NCI-H1436 treated with DMSO at 0.1 percent for 48 hours (cell line): Measurements from ENCODE around the gene TTC32.
A peak's percentile ranks its signal among the peaks of the same experiment; 100 is the strongest.
"Not testable (repeated sequence)": the region's sequence is repeated elsewhere in the genome, so short reads cannot be mapped to it uniquely, and the experiment has no call there.

ENCODE experiments used
- DNase-seq: peaks from one replicate; lab custom pipeline; 2025; lab: John Stamatoyannopoulos, UW

TTC32 gene

DNA sequence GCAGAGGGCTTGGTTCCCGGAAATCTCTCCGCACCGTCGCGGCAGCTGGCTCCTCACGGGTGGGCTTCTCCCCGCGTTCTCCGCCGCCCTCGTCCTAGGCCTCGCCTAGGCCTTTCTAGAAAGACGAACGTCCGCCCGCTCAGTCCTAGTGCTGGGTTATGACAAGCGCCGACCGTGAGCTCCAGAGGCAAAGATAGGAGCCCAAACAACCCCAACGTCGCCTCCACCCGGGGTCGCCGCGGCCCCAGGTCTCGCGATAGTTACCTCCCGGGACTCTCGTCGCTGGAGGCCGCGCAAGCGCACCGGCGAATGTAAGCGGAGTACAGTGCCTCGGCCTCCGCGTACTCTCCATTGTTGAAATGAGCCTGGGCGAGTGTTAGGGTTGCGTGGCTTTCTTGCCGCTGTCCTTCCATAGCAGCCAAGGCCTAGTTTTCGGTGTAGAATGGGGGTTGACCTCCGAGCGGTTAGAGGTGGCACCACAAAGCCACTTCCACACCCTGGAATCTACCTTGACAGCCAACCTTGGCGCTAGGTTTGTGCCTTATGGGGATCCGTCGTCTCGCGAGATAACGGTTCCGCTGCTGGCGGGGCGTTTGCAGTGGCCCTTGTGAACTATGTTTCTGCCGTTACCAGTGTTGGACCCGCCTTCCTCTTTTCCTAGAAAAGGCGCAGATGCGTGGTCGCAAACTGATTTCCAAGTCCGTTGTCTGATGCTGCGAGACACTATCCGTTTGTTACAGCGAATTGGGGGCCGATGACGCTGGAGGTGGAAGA, at the start of gene TTC32:
Gene TTC32, minus strand, starts transcription at position 542 of the 774 bp plus-strand sequence. Its CDS starts 129 bp downstream, at position 413.
- peak; percentile 62 for DNase-seq

DNA sequence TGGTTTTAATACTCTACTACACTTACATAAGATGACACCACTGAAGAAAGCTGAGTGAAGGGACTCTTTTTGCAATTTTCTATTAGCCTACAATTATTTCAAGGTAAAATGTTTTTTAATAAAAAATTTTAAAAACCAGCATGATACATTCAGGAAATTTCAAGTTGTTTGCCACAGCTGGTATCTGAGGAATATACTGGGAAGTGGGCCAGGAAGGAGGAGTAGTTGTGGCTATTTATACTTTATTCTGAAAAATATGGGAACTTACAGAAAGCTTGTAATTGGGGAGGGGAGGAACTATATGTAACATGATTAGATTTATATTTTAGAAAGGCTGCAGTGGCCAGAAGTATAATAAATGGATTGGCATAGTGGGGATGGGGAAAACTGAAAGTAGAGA, 47.3 kb upstream of the TTC32 start:
- no peak for DNase-seq

DNA sequence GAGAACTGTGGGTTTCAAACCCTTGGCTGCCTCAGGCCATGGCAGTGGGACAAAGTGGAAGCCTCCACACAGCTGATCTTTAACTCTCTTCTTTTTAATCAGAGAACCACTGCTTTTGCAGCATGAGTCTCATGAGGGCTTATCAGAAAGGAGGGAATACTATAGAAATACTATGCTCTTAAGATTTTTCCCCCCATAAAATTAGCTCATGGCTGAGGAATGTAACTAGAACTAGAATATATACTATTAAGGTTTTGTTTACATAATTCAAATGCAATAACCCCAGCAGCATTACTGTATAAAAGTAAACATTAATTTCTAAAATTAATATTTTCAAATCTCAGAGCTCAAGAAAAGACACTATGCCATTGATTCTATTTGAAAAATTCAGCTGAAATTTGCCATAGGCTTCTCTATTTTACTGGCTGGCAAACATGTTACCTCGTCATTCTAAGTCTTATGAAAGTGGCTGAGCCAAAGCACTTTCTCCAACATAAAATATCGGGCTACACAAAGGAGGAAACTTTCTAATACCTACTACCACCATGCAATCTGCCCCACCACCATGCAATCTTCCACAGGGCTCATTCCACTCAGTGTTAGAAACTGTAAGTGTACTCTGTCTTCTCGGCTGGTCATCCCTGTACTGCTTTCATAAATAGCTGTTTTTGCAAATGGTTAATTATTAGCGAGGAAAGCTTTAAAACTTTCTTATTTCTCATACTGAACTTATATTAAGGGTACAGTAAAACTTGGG, 45.6 kb upstream of the TTC32 start:
- DNase-seq, result no peak

DNA sequence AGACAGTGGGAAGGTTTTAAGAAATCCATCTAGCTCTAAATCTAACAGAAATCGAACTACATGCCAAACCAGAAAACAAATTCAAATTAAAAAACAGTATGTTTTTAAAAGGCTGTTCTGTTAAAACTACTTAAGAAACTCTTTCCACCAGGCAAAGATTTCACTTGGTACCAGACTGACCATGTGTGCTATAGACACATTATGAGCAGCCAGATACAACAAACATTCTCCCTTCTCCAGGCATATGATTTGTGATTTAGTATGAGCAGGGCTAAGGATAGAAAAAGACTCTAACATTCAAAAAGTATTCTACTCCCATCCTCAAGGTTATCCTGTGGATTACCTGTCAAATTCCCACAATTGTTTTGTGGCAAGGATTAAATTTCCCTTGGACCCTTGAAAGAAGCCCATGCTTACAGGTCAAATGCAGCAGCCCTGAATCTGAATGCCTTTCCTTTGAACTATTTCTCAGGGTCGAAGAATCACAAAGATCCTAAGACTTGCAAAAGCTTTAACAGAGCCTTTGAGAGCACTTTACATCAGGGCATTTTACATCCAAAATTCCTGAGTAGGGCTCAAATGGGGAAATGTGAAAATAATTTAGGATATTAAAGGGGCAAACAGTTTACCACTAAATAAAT, 42.5 kb upstream of the TTC32 start:
- DNase-seq, result no peak

DNA sequence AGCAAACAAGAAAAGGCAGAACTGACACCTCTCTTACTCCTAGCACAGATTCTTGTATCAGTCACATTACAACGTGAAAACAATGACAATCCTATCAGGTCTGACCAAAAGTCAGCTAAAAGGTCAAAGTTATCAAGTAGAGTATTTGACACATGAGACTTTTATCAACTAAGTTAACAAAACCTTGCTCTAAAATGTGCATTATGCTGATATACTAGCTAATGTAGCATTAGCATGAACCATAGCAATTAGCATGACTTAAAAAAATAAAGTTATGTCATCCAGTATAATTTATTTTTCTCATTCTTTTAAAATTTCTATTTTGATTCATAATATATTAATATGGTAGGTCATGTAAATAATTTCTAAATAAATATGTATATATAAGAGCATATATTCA, 41.4 kb upstream of the TTC32 start:
- DNase-seq, result no peak

DNA sequence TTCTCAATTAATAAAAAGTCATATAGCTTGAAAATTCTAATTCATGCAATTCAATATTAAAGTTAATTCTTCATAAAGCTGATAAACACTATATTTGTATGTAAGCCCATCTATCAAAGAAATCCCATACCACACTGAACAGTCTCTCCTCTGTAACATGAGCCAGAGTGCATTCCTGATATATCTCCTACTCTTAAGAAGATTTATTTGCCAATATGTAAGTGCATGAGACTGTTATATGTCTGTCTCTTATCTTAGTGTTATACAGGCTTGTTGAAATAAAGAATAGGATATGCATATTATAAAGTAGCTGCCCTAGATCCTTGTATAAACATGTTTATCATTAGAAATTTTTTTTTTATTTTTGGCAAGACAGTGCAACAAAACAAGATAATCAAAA, 40.4 kb upstream of the TTC32 start:
- no peak for DNase-seq

DNA sequence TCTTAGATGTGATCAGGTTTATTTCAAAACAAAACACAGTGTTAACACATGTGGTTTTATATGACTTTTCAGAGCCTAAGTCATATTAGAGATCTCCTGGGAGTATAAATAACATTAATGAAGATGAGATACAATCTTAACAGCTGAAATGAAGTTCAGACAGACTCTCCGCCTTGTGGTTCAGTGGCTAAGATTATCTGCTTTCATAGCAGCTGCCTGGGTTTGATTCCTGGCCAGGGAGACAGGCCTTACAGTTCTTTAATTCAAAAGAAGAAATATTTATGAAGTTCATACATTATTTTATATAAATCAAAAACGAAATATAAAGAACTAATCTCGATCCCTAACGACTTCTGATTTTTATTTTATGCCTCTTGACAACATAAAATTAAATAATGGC, 35.2 kb upstream of the TTC32 start:
- no peak for DNase-seq

DNA sequence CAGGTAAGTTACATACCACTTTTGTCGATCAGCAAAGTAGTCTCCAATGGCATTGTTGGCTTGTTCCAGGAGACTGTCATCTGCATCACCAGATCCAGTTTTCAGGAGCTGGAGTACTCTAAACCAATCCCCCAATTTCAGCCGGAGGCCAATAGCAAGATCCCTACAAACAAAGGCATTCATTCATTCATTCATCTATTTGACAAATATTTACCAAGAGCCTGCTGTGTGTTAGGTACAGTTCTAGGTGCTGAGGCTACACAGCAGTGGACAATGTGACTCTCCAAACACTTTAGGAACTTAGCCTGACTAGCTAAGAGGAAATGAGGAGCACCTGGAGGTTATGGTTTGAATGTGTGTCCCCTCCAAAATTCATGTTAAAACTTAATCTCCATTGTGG, 34.4 kb upstream of the TTC32 start:
- no peak for DNase-seq

DNA sequence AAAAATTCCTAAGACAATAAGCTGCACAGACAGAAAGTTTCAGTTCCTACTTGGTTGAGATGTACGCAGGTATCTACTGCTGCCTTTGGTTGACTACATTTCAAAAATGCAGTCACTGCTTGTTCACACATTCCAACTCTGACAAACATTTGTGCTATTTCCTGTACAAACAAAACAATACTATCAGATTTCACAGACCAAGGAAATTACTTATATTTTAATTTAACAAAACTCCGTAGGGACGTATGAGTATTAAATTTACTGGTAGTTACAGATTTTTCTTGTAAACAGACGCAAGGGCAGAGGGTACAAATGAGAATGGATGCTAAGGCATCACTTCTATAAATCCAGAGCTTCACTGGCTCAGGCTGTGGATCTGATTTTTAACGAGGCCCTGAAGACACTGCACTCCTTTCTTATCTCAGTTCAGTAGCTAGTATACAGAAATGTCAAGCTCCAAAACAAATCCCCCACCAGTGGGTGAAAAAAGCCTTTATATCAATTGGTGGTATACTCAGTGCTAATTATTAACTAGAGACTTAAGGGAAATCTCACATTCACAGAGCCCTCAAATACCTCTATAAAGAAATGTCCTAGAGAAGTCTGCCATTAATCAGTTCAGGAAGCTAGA, 31.7 kb upstream of the TTC32 start:
- no peak for DNase-seq

DNA sequence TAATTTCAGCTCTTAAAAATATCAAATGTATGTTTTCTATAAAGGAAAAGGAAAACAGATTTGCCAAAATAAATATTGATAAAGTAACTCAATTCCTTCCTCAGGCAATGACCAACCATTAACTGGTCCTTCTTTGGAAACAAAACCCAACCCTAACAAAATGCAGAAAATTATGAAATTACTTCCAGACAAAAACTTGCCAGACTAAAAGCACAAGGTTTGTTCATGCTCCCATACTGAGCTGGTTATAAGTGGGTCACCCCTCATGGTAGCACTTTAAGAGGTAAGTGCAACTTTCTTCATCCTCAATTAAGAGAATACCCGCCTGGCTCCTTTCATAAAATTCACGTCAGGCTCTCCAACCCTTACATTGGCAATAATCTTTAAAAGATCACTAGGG, 31.1 kb upstream of the TTC32 start:
- DNase-seq, result no peak

DNA sequence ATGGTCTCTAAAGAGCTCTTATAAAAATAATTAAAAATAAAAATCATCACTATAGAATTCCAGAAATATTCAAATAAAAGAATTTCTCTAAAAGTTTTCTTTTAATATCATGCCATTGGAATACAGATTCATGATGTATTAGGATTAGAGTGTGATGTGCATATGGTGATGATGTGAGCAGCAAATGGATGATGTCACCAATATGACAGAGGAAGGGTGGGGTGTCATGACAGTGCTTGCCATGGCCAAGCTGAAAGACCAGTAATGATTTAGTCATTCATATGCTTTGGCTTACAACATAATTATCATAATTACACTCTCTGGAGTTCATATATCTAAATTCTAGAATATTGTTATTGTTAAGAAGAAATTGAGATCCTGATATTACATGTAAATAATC, 27.4 kb upstream of the TTC32 start:
- DNase-seq, result no peak

DNA sequence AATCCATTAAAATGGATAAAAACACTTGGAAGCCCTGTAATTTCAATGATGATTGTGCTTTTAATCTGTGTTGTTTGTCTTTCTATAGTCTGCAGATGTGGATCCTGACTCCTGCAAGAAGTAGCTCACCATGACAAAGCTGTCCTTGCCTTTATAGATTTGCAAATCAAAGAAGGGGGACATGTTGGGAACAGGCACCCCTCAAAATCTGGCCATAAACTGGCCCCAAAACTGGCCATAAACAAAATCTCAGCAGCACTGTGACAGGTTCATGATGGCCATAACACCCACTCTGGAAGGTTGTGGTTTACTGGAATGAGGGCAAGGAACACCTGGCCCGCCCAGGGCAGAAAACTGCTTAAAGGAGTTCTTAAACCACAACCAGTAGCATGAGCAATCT, 26.0 kb upstream of the TTC32 start:
- DNase-seq, result not testable (repeated sequence)

DNA sequence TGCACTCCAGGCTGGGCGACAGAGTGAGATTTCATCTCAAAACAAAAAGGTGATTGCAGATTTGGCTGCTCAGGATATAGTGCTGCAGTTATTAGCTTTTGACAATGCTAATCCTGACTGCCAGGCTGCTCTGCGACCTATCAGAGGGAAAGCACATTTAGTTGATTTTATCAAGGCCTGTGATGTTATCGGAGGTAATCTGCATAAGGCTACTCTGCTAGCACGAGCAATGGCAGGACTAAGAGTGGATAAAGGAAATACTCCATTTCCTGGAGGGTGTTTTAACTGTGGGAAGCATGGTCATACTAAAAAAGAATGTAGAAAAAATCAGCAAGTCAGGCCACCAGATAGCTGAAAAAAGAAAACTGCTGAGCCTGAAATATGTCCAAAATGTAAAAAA, 22.7 kb upstream of the TTC32 start:
- not testable (repeated sequence) for DNase-seq

DNA sequence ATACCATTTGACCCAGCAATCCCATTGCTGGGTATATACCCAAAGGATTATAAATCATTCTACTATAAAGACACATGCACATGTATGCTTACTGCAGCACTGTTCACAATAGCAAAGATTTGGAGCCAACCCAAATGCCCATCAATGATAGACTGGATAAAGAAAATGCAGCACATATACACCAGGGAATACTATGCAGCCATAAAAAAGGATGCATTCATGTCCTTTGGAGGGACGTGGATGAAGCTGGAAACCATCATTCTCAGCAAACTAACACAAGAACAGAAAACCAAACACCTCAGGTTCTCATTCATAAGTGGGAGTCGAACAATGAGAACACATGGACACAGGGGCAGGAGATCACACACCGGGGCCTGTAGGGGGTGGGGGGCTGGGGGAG, 20.4 kb upstream of the TTC32 start:
- DNase-seq, result not testable (repeated sequence)

DNA sequence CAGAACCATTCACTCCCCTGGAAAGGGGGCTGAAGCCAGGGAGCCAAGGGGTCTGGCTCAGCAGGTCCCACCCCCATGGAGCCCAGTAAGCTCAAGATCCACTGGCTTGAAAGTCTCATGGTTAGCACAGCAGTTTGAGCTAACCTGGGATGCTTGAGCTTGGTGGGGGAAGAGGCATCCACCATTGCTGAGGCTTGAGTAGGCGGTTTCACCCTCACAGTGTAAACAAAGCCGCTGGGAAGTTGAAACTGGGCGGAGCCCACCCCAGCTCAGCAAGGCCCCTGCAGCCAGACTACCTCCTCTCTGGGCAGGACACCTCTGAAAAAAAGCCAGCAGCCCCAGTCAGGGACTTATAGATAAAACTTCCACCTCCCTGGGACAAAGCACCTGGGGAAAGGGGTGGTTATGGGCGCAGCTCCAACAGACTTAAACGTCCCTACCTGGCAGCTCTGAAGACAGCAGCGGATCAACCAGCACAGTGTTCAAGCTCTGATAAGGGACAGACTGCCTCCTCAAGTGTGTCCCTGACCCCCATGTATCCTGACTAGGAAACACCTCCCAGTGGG, 14.7 kb upstream of the TTC32 start:
- DNase-seq, result no peak

DNA sequence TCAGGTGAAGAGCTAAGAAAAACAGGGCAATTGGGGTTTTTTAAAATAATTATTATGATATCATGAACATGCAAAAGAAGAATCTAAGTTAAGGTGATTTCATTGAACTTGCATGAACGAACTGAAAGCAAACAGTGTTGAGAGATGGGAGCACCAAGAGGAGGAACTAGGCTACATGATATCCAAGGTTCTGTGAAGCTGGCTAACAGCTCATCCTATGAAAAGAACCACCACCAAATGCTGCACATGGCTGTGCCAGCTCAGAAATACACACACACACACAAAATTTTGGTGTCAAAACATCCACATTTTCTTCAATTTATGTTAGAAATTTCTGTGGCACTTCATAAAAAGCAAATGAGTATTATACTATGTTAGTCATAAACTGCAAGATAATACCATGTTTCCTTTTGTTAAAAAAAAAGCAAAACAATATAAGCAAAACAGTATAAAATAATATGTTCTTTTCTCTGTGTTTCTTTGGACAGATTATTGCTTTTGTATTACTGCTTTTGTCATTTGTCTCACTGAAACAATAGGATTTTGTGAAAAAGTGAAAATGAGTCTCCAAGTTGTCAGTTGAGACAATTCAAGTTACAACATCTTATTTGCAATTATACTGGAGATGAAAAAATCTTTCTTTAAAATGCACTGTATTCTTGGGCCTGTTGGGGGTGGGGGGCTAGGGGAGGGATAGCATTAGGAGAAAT, 12.6 kb upstream of the TTC32 start:
- DNase-seq, result no peak

DNA sequence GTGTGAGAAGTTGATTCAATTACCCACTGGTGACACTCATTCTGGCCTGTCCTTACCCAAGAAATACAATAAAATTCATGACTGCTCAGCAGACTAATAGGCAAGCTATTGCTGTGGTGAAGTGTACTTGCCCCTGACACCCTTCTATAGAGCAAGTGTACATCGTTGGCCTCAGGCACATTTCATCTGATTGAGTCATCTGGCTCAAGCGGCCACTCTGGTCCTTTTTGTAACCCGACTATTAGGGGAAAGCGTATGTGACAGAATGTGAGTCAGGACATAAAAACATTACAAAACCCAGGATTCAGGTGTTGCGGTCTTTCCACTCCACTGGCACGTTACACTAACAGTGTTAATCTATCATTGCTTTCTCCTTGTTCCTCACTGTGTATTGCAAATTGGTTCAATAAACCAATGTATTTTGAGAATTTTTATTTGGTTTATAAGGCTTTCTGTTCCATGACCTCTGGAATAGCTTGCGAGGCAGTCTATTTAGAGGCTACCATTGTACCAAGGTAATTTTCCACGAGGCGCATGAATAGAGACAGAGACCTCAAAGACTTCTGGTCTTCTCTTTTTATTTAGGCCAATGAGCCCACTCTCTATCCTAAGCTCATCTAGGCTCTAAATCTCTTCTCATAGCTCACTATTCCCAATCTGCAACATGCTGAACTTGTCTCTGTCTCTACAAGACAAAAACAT, 10.2 kb upstream of the TTC32 start:
- DNase-seq, result no peak

DNA sequence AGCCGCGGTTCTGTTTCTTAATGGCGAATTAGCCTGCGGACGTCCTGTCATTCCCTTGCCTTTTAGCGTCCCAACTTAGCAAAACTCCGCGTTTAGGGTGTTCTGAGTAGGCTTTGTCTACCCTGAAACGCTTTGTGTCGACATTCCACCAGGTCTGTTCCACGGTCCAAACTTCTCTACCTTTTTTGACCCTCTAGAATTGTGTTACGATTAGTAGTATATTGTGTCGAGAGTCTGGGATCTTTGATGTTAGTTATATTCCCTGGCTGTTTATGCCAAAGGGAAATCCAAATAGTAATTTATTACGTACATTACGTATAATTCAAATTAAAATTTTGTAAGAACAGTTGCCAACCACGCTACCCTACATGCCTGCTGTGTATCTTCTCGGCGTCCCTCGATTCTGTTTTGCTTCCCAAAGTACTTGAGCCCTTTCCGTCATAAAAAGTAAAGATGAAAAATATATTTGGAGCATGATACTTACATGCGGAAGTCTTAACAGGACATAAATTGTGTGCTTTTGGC, 495 bp upstream of the TTC32 start:
- DNase-seq, result no peak

DNA sequence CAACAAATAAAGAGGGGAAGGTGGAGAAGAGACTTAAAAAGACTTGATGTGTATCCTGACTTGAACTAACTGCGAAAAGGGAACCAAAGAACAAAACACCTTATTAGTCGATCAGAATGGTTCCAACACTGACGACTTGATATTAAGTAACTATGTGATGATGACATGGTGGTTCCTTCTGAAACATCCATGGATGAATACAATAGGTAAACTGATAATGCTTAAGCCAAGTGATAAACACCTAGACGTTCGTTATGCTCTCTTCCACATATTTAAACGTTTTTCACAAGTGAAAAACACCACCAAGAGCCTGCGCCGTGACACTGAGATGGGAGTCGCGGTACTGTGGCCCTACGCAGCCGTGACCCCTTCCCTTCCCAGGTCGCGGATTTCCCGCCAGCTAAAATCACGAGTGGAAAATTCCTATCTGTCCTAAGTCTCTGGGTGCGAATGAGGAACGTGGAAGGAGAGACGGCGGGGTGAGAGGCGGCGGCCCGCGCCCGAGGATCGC, 797 bp downstream of the TTC32 start:
- DNase-seq, result no peak
